Right lung (tissue), 5 donors: ENCODE measurements around the gene PIGP. TPM values are rescaled to one million over a fixed set of nuclear protein-coding genes. Genes with fewer than 3 reads are reported as not detected.
A peak's percentile ranks its signal among the peaks of the same experiment; 100 is the strongest.
"Not testable (repeated sequence)": the region's sequence is repeated elsewhere in the genome, so short reads cannot be mapped to it uniquely, and the experiment has no call there.

ENCODE experiments used
- DNase-seq, 2 donors: peaks; one replicate each; pipeline ENCODE4 v3.0.0-alpha.2; 2013
- polyA plus RNA-seq, 5 donors: library from polyadenylated mRNA; unstranded; fragments of 120-200 nt; gene quantifications; one replicate each; pipeline versions ENCODE4 v1.2.1 to v1.2.3, GENCODE V29; 2013; ENCODE audit warnings: inconsistent platforms in 1 of 5, low replicate concordance in 1 of 5; ENCODE audit not compliant: insufficient read length in 5 of 5, insufficient read depth in 1 of 5

PIGP gene
- polyA plus RNA-seq, 5 donors, result 20.9 to 26.1 (median 23.0) TPM

DNA sequence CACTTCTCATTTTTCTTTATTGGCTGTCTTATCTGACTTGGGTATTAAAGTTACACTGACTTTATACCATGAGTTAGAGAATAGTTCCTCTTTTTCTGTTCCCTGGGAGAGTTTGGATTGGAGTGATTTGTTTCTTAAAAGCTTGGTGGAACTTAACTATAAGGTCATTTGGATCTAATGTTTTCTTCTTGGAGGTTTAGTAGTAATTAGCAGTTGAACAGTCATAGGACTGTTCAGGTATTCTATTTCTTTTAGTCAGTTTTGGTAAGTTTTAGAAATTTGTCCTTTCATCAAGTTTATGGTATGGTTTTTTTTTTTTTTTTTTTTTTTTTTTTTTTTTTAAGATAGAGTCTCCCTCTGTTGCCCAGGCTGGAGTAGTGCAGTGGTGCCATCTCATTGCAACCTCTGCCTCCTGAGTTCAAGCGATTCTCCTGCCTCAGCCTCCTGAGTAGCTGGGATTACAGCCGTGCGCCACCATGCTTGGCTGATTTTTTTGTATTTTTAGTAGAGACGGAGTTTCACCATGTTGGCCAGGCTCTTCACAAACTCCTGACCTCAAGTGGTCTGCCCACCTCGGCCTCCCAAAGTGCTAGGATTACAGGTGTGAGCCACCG lies 6.4 kb upstream of the PIGP start:
- DNase-seq, result no peak

DNA sequence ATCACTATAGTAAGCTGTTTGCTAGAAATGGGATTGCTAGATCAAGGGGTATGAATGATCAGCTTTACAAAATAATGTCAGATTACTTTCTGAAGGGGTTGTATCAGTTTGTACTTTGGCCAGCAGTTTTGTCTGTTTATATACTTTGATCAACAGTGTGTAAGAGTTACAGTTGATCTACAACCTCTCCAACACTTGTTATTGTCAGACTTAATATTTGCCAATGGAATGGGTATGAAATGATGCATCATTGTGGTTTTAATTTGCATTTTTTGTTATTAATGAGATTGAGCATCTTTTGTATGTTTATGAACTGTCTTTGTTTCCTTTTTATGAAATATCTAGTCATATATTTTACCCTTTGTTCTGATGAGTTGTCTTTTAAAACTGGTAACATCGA lies 4.5 kb upstream of the PIGP start:
- no peak for DNase-seq

DNA sequence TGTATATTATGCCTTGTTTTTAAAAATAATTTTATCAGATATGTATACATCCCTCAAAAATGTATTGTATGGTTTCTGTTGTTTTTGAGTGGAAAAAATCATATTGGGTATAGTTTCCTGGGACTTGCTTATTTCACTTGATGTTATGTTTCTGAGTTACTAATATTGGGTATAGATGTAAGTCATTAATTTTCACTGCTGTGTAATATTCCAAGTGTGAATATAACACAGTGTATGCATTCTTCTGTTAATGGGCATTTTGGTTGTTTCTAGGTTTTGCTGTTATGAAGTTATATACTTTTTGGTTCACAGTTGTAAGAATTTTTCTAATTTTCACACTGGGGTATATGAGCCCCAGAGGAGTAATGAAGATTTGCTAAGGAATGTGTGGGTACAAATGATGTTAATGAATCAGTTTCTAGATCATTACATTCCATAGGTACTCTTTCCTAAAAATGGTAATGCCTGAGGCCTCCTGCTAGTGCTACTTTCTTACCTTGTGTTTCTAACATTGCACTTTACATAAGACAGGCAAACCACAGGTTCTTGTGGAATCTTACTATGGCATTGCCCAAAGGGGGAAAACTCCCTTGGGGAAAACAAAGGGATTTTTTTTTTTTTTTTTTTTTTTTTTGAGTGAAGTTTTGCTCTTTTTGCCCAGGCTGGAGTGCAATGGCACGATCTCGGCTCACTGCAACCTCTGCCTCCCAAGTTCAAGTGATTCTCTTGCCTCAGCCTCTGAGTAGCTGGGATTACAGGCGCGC lies 3.4 kb upstream of the PIGP start:
- no peak for DNase-seq

DNA sequence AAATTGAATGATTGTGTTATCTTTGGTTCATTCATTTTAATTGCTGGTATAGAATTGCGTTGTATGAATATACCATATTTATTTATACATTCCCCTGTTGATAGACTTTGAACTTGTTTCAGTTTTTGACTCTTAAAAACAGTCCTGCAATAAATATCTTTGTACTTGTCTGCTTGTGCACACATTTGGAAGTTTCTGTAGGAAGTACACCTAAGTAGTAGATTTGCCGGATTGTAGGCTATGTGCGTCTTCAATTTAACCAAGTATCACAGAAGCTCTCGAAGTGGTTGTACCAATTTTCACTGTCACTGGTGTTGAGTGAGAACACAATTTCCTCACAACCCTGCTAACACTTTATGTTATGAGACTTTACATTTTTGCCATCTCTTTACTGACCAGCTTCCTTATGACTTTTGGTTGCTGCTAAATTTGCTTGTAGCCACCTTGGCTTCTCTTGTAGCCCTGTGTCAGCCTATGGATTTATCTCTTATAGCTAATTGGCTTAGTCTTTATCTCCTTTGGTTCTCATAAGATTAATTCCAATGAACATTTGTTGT lies 2.4 kb upstream of the PIGP start:
- DNase-seq, result no peak

DNA sequence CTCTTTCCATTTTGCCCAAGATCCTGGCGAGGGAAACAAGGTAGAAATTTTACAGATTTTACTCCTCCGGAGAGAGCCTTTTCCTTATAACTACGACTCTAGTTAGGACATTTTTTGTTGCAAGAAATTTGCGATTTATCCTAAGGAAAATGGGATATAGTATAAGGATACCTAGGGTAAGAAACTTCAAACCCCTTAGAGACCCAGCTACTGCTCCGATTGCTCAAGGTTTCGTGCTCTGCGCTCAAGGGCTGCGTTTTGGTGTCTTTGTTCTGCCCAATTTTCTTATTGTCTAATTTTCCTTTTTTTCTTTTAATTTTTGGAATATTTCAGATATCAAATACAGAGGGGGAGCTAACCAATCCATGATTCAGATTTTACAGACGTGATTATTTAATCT lies 1.7 kb upstream of the PIGP start:
- DNase-seq, result no peak

DNA sequence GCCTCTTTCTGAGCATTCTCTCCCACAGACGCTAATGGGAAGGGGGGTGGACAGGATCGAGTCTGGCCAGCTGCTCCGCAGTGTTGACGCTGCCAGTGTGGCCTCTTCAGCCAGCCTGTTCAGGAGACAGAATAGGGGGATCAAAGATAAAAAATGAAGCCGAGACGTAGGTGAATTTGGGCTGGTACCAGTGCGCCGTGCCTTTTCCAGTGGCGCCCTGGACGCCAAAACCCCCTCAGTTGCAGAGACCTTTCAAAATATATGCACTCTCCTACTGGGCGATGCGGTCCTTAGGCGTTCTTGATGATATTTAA lies 1.3 kb upstream of the PIGP start:
- DNase-seq, result no peak

DNA sequence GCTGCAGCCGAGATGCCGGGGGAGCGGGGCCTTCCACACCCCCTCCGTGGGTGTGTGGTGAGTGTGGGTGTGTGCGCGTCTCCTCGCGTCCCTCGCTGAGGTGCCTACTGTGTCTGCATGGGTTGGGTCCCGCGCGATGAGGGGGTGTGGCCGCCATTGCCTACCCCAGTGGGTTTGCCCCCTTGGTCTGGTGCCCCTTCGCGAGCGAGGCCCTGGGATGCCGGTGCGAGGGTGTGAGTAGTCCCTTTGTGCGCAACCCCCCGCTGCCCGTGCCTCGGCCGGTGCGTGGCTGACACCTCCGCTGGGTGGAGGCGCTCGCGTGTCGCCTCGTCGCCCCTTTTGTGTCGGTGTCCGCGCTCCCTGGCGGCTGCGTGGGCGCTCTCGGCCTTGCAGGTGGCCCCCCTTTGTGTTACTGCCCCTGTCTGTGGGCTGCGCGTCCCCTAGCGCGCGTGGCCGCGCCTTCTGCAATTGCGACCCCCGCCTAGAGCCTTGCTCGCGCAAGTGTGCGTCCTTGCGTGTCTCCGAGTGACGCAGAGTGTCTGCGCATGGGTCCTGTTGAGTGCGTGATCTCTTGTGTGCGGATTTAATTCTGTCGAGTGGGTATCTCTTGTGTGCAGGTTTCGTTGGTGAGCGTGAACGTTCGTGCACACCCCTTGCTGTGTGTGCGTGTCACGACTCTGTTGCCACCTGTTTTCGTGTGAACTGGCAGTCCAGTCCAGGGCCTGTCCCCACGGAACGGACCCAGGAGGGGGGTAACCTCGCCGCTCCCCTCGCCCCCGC lies 736 bp upstream of the PIGP start:
- DNase-seq, result peak in 1 of 2 donors; percentile 57

DNA sequence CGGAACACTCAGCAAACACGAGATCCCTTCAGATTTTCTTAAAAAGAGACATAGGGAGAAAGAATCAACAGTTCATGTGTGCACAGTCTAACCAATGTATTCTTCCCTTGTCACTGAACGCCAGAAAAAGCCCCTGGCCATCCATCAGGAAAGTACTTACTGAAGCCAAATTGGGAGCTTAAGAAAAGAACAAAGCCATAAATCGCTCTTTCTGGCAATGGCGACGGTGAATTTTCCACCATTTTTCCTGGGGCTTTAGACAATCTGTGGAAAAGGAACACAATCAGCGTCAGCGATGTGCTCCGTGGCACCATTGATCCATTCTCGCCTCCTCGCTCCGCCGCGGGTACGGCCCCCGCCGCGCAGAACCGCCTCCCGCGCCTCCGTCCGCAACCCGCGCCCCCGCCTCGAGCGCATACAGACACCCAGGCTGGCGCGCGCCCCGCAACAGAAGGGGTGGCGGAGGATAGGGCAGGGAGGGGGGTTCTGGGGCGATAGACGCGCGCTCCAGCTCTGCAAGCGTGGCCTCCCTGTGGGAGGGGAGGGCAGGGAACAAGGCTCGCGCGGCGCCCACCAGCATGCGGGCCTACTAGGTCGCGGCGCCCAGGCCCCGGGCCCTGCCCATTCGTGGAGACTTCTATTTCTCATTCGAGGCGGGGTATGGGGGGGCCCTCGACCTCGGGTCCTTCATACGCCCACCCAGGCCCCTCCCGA lies 440 bp downstream of the PIGP start:
- no peak for DNase-seq

DNA sequence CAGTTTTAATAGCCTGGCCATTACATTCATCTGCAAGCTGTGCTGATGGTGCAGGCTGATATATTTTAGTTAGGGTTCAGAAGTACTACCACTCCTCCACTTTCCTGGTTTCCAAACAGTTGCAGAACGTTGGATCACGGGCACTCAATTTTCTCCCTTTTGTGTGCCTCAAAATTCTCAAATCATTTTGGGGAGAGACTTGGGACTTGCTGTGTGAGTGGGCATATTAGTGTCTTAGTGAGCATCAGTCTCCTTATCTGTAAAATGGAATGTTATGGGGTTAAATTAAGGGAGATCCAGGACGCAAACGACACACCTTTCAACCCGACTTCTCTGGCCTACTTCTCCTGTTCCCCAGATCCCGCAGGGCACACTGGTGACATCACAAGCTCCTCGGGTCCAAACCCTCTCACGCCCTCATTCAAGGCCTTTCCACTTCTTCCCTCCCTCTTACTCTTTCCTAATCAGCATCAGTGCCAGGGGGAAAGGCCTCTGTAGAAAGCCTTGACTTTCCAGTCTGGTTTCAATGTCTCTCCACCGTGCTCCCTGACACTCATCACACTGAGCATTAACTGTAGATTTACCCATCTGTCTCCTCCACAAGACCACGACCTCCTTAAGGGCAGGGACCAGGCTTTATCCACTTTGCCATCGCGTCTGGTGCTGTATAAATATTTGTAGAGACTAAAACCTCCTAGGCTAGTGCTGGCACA lies 1.2 kb downstream of the PIGP start:
- peak; percentile 64 for DNase-seq

DNA sequence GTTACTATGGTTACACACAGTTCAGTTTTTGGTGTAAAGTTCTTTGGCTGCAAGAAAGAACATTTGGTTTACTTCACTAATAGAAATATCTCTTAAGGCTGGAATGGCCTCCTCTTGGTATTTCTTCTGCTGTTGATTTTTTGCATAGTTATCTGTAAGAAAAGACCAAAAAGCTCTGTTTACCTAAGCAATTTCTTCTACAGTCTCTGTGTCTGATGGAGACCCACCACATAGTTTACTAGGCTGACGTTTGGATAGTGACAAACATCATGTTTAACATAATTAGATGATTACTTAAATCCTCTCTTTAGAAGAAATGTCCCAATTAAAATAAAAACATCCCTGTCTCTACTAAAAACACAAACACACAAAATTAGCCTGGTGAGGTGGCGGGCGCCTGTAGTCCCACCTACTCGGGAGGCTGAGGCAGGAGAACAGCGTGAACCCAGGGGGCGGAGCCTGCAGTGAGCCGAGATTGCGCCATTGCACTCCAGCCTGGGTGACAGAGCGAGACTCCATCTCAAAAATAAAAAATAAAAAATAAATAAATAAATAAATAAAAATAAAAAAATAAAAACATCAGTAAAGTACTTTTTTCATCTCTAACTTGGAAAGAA lies 7.2 kb downstream of the PIGP start:
- no peak for DNase-seq

DNA sequence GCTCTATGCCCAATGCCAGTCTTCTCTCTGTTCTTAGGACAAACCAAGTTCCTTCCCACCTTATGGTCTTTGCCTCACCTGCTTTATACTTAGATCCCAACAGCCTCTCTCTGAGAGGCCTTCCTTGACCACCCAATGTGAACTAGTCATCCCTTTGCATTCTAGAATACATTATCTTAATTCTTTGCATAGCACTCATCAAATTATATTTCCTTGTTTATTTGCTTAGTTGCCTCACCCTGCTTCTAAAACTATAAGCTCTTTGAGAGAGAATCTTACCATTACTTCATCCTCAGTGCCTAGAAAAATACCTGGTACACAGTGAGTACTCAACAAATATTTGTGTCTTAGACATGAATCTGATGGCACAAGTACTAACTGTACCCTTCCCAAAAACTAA lies 8.0 kb downstream of the PIGP start:
- no peak for DNase-seq

DNA sequence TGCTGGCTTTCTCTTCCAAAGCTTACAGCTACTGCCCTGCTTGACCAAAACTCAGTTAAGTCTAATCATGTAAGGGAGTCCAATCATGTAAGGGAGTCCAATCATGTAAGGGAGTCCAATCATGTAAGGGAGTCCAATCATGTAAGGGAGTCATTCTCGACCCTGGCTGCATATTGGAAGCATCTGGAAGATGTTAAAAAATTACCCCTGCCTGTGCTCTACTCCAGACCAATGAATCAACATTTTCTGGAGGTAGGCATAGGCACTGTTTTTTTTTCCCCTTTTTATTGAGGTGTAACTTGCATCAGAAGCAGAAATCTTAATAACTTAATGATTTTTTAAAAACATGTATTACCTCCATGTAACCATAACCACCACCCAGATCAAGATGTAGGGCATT lies 9.4 kb downstream of the PIGP start:
- no peak for DNase-seq

DNA sequence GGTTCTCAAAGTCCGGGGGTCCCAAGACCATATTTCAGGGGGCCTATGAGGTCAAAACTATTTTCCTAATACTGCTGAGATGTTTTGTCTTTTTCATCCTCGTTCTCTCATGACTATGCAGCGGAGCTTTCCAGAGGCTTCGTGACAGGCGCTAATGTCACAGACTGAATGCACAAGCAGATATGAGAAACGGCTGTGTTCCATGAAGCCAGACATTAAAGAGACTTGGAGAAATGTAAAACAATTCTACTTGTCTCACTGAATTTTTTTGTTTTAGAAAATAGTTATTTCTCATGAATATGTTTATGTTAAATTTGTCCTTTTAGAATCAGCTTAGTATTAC lies 10.3 kb downstream of the PIGP start:
- DNase-seq, result no peak

DNA sequence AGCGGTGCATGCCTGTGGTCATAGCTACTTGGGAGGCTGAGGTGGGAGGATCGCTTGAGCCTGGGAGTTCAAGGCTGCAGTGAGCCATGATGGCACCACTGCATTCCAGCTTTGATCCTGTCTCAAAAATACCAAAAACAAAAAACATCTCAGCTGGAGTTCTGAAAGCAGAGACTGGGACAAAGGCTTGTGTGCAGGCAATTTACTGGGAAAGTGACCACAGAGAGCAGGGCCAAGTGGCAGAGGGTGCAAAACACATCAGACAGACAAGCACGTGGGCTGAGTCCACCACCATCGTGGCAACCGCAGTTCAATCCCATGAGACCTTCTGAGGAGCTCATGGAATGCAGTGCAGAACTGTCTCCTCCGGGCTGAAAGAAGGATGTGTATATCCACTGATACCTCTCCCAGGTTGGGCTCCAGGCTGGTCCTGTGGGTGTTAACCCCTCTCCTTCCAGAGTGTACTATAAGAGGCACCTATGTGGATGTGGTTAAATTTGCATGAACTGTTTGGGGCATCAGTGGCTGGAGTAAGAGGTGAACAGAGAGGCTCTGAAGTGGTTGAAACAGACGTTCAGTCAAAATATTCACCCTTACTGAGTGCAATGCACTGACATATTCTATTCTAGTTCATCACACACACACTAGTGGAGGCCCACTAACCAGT lies 10.8 kb downstream of the PIGP start:
- DNase-seq, result no peak

DNA sequence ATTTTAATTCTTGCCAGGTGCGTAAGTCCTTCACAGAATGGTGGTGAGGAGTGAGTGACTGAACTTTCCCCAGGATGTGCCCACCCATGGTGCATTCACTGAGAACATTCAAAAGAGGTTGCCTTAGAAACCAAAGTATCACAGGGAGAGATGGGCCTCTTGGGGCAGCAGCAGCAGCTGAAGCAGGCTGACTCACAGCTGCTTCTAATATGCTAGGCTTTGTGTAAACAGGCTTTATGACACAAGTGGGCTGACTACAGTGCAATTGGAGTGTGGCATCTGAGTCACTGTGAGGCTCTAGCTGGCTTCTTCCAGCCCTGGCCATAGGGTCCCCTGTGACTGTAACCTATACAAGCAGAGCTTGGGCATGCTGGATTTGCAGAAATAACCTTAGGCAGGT lies 12.6 kb downstream of the PIGP start:
- peak; percentile 68 to 81 for DNase-seq

DNA sequence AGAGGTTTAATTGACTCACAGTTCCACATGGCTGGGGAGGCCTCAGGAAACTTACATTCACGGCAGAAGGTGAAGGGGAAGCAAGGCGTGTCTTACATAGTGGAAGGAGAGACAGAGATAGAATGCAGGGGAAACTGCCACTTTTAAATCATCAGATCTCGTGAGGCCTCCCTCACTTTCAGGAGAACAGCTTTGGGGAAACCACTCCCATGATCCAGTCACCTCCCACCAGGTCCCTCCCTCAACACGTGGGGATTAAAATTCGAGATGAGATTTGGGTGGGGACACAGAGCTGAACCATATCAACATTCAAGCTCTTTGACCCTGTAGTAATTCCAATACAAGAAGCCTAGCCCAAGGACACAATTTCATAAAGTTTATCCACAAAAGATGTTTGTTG lies 13.7 kb downstream of the PIGP start:
- no peak for DNase-seq

DNA sequence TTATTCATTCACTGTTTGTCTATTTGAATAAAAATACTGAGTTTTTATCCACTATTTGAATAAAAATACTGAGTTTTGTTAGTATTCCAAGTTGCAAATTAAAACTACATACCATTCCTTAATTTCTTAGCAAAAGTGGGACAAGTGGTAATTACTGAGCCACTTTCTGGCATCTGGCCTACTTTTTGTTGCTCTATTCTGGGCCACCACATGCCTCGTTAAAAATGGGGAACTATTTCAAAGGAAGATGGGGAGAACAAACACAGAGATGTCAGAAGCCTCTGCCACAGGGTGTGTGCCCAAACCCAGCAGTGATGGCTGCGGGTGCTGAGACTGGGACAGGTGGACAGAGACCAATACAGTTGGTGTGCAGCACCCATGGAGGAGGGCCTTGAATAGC lies 14.6 kb downstream of the PIGP start:
- no peak for DNase-seq

DNA sequence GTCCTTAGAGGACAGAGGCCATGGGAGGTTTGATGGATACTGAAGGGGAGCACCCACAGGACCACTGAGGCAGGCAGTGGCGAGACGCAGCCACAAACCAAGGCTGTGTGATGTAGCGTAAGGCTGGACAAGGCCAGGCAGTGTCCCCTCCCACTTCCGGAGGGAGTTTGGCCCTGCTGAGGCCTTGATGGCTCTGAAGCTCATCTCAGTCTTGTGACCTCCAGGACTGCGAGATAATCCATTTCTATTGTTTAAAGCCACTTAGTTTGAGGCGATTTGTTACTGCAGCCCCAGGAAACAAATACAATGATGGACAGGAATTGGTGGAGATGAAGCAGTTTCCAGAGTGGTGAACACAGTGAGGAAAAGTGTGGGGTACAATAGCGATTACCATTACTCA lies 15.3 kb downstream of the PIGP start:
- no peak for DNase-seq

DNA sequence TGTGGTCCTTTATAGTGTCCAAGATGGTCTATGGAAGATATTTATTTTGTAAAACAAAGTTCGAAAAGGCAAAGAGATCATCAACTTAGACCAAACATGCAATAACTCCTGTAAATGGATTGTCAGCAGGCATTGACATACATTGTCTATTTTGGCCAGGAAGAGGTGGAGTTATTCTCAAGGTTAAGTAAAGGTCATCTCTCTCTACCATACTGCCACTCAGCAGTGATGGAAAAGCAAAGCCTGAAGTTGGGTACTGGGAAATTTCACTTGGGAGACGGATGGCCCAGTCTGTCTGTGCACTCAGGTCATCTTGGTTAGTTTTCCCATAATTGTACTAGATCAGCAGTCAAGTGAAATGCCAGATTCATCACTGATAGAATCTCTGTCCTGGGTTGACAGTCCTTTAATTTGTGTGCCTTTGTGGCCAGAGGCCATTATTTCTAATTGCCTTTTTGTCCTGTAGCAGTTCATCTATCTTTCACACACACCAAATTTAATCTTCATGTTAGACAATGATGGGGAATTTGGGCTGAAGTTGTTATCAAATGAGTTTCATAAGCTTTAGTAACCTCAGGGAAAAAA lies 17.5 kb downstream of the PIGP start:
- DNase-seq, result no peak

DNA sequence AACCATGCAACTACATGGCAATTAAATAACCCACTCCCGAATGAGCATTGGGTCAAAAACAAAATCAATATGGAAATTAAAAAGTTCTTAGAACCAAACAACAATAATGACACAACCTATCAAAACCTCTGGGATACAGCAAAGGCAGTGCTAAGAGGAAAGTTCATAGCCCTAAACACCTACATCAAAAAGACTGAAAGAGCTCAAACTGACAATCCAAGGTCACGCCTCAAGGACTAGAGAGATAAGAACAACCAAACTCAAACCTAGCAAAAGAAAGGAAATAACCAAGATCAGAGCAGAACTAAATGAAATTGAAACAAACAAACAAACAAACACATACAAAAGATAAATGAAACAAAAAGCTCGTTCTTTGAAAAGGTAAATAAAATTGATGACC lies 23.1 kb downstream of the PIGP start:
- DNase-seq, result not testable (repeated sequence)
